ENCODE data around the gene TLE2. TPM values are rescaled to one million over a fixed set of nuclear protein-coding genes. Genes with fewer than 3 reads are reported as not detected.

TLE2 gene
- total RNA-seq, 1 experiment from 2014 or later, result not detected

DNA sequence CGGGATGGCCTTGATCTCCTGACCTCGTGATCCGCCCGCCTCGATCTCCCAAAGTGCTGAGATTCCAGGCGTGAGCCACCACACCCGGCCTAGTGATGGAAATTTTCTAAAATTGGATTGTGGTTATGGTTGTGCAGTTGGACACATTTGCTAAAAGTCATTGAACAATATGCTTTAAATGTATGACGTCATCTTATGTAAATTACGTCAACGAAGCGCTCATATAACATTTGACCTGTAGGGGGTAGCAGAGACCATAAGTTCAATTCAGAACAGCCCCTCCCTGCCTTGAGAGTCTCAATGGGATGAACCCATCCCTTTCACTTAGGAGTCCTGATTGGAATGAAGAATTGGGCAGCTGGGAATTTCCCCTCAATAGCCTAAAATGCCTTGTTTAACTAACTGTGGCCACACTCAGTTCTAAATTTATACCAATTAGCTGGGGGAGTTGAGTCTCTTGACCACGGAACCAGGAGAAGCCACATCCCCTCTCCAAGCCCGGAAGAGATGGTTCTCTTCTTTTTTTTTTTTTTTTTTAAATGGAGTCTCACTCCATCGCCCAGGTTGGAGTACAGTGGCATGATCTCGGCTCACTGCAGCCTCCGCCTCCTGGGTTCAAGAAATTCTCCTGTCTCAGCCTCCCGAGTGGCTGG is 66.9 kb downstream of the TLE2 start:
- DNase-seq (ENCODE audit: low read depth), result peak; percentile 27

DNA sequence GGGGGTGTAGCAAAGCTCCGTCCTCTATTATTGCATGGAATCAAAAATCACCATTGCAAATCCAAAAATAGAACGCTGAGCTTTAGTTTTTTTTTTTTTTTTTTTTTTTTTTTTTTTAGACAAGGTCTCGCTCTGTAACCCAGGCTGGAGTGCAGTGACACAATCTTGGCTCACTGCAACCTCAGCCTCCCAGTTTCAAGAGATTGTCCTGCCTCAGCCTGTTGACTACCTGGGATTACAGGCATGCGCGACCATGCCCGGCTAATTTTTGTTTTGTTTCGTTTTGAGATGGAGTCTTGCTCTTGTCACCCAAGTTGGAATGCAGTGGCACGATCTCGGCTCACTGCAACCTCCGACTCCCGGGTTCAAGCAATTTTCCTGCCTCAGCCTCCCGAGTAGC is 69.0 kb downstream of the TLE2 start:
- no peak for DNase-seq (ENCODE audit: low read depth)

DNA sequence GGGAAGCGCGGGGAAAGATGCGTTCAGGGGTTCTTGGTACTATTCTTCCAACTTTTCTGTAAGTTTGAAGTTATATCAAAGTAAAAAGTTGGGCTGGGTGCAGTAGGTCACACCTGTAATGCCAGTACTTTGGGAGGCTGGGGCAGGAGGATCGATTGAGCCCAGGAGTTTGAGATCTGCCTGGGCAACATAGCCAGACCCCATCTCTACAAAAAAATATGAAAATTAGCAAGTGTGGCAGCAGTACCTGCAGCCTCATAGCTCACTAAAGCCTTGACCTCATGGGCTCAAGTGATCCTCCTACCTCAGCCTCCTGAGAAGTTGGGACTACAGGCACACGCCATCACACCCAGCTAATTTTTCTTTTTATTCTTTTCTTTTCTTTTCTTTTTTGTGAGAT is 71.9 kb downstream of the TLE2 start:
- no peak for DNase-seq (ENCODE audit: low read depth)

DNA sequence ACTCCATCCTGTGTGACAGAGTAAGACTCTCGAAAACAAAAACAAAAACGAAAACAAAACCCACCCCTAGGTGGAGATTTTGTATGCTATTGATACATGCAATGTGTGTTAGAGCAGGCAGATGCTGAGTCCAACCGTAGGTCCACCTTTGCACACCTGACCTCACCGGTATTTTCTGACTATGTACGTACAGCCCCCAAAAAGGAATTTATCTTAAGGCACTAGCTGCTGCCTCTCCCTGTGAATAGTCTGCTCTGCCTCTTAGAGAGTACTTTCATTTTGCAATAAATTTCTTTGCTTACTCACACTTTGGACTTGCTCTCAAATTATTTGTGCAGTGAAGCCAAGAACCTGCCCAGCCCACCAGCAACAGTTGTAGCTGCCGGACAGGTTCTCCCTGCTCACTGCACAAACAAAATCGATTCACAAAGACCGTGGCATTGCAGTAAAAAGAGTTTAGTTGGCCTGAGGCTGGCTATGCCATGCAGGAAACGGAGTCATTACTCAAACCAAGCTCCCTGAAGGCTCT is 76.1 kb downstream of the TLE2 start:
- DNase-seq (ENCODE audit: low read depth), result no peak

DNA sequence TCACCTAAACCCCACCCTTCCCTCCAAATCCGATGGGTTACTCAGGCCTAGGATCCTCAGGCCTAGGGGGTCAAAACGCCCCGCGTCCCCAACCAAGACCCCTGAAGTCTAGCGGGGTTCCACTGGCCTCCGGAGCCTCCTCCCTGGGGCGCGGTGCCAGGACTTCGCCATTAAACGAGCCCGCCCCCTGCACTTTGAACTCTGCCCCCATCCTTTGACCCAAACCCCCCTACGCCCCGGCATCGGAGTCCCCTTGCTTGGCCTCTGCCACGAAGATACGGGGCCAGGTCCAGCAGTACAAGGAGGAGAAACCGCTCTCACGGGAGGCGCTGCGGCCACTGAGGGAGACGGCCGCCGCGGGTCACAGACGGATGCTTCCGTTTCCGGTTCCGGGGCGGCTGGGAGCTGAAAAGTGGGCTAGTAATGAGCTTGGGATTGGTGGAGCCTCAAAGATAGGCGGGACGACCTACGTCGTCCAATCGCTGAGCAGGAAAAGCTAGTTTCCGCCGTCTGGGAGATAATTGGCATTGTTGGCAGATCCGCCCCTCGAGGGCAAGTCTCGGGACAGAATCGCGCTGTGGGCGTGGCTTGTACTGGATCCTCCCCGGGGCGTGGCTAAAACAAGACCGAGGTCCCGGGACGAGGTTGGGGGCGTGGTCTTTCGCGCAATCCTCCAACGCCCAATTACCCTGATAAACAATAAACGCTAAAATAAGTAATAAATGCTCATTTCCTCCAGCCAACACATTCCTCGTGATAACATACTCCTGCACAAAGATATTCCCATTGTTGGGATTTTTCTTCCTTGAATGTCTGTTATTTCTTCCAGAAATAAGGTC is 78.6 kb downstream of the TLE2 start:
- DNase-seq (ENCODE audit: low read depth), result peak; percentile 93

GRCh38 chr19:2949939-2950285 is 79.2 kb downstream of the TLE2 start:
- DNase-seq (ENCODE audit: low read depth), result no peak

Other genes starting within 250 kb of the TLE2 start
- gene SGTA, start 246.0 kb downstream of the TLE2 start, total RNA-seq (2014; rRNA removed; shearing (Covaris generic)), result 104 and 131 TPM in 2 replicates
- 299 and 325 TPM in 2 replicates for gene THOP1, start 243.8 kb downstream of the TLE2 start, total RNA-seq (2014; rRNA removed; shearing (Covaris generic))
- gene ZNF554, start 209.4 kb downstream of the TLE2 start, total RNA-seq (2014; rRNA removed; shearing (Covaris generic)), result 0.33 and 0.63 TPM in 2 replicates
- gene ZNF555, start 187.8 kb downstream of the TLE2 start, total RNA-seq (2014; rRNA removed; shearing (Covaris generic)), result 0.11 and 1.0 TPM in 2 replicates
- gene ZNF556, start 161.9 kb downstream of the TLE2 start, total RNA-seq (2014; rRNA removed; shearing (Covaris generic)), result 0.03 TPM in 1 of 2 replicates, not detected in the other
- not detected in 2 replicates for gene ZNF57, start 128.4 kb downstream of the TLE2 start, total RNA-seq (2014; rRNA removed; shearing (Covaris generic))
- gene ZNF77, start 84.3 kb downstream of the TLE2 start, total RNA-seq (2014; rRNA removed; shearing (Covaris generic)), result 0.07 TPM in 1 of 2 replicates, not detected in the other
- not detected in 2 replicates for gene TLE6, start 51.7 kb downstream of the TLE2 start, total RNA-seq (2014; rRNA removed; shearing (Covaris generic))
- 244 and 289 TPM in 2 replicates for gene TLE5, start 33.2 kb upstream of the TLE2 start, total RNA-seq (2014; rRNA removed; shearing (Covaris generic))
- gene GNA11, start 65.1 kb upstream of the TLE2 start, total RNA-seq (2014; rRNA removed; shearing (Covaris generic)), result 55.6 and 60.3 TPM in 2 replicates
- gene GNA15, start 106.8 kb upstream of the TLE2 start, total RNA-seq (2014; rRNA removed; shearing (Covaris generic)), result 0.05 and 0.30 TPM in 2 replicates
- 0.06 and 0.20 TPM in 2 replicates for gene S1PR4, start 149.5 kb upstream of the TLE2 start, total RNA-seq (2014; rRNA removed; shearing (Covaris generic))
- gene NCLN, start 156.7 kb upstream of the TLE2 start, total RNA-seq (2014; rRNA removed; shearing (Covaris generic)), result 125 and 130 TPM in 2 replicates
- not detected in 2 replicates for gene CELF5, start 195.4 kb upstream of the TLE2 start, total RNA-seq (2014; rRNA removed; shearing (Covaris generic))

Measured in HT1080 (cell line).